K562 (cell line): ENCODE measurements around the gene SAMD4A. TPM values are rescaled to one million over a fixed set of nuclear protein-coding genes. Genes with fewer than 3 reads are reported as not detected.

Source experiments
- ATAC-seq: fragments of 200-7000 bp; cut with Tn5 transposase; 3 replicates; pipeline ENCODE4 v1.9.1; 2020; ENCODE audit warnings: moderate library complexity
- BruUV-seq: library from RNA; stranded (reverse); fragments of 400-500 nt; replicated peaks from 2 replicates; lab custom pipeline; 2021; lab: Mats Ljungman, UMichigan
- CTCF ChIA-PET: fragments of 300-600 bp; formaldehyde crosslinking; extraction: SDS; loops from one replicate; lab custom pipeline; 2021; ENCODE audit warnings: low intra/inter-chr PET ratio; lab: Yijun Ruan, JAX
- POLR2A ChIA-PET: fragments of 300-600, 350-650 bp; sonication (Branson Sonifier 250); formaldehyde crosslinking; extraction: SDS; loops from one replicate; lab custom pipeline; 2021; ENCODE audit warnings: antibody characterized with exemption, inconsistent platforms; lab: Yijun Ruan, JAX
- DNase-seq, 4 experiments: peaks; one replicate each; pipeline versions ENCODE4 v3.0.0 to v3.0.0-alpha.2; 2011 to 2018; ENCODE audit warnings: low spot score in 3 of 4, mixed read lengths in 3 of 4; ENCODE audit errors: extremely low read depth in 1 of 4
- FAIRE-seq: peaks from 2 replicates; lab custom pipeline; 2011; peaks lifted over from hg19 to GRCh38; lab: Jason Lieb, UNC
- H2AFZ ChIP-seq: 2 replicates; pipeline ENCODE4 v1.6.0; 2011; ENCODE audit warnings: low read depth, low read length, control low read depth, inconsistent platforms
- H3K27ac ChIP-seq: fragments of 200-600 bp; 3 replicates; pipeline ENCODE4 v1.8.0; 2011; ENCODE audit warnings: low read depth, mild to moderate bottlenecking, control low read depth, inconsistent platforms, low read length, moderate library complexity, mixed read lengths; ENCODE audit errors: extremely low read depth
- H3K27me3 ChIP-seq, 2 experiments: fragments of 300-600 bp in 1 of 2; 2 replicates in 1 of 2; 3 replicates in 1 of 2; pipeline versions ENCODE4 v1.6.0 to v1.8.0; 2011; ENCODE audit warnings: inconsistent platforms in 2 of 2, low read length in 2 of 2, mild to moderate bottlenecking in 1 of 2, mixed read lengths in 1 of 2, moderate library complexity in 1 of 2; ENCODE audit not compliant: control insufficient read depth in 2 of 2, insufficient read depth in 2 of 2
- H3K36me3 ChIP-seq: fragments of 300-600 bp; 3 replicates; pipeline ENCODE4 v1.8.0; 2011; ENCODE audit warnings: mild to moderate bottlenecking, low read length, inconsistent platforms; ENCODE audit not compliant: control insufficient read depth, insufficient read depth
- H3K4me1 ChIP-seq, 2 experiments: fragments of 200-600 bp in 1 of 2; replicated peaks in 1 of 2; 2 replicates in 1 of 2; 3 replicates in 1 of 2; pipeline versions ENCODE4 v1.5.1 to v1.8.0; 2011; ENCODE audit warnings: inconsistent platforms in 2 of 2, low read length in 2 of 2, mild to moderate bottlenecking in 1 of 2, mixed read lengths in 1 of 2, moderate library complexity in 1 of 2; ENCODE audit not compliant: control insufficient read depth in 2 of 2, insufficient read depth in 2 of 2
- H3K4me2 ChIP-seq: 2 replicates; pipeline ENCODE4 v1.6.1; 2011; ENCODE audit warnings: low read length, control low read depth, inconsistent platforms, mixed read lengths; ENCODE audit not compliant: insufficient read depth
- H3K4me3 ChIP-seq: fragments of 200-600 bp; sonication (generic), shearing (Covaris generic); 2 replicates; pipeline ENCODE4 v1.5.1; 2016; ENCODE audit warnings: control low read depth, inconsistent platforms
- H3K79me2 ChIP-seq: fragments of 200-600 bp; 3 replicates; pipeline ENCODE4 v1.8.0; 2011; ENCODE audit warnings: low read length, inconsistent platforms; ENCODE audit not compliant: control insufficient read depth, insufficient read depth
- H3K9ac ChIP-seq, 2 experiments: 2 replicates each; pipeline versions ENCODE4 v1.6.0 to v1.6.1; 2011; ENCODE audit warnings: low read depth in 2 of 2, low read length in 2 of 2, control low read depth in 1 of 2, inconsistent platforms in 1 of 2, mild to moderate bottlenecking in 1 of 2, mixed read lengths in 1 of 2; ENCODE audit not compliant: insufficient read depth in 1 of 2
- H3K9me1 ChIP-seq: one replicate; pipeline ENCODE4 v1.6.0; 2011; ENCODE audit warnings: inconsistent platforms, mild to moderate bottlenecking, low read length, moderate library complexity; ENCODE audit not compliant: control insufficient read depth, insufficient read depth
- H3K9me3 ChIP-seq: replicated peaks from 2 replicates; pipeline ENCODE4 v1.5.1; 2011; ENCODE audit warnings: low read depth, low read length, inconsistent platforms; ENCODE audit not compliant: control insufficient read depth, insufficient read depth
- H4K20me1 ChIP-seq: replicated peaks from 2 replicates; pipeline ENCODE4 v1.6.1; 2011; ENCODE audit warnings: low read length, inconsistent platforms, mixed read lengths; ENCODE audit not compliant: control insufficient read depth, insufficient read depth
- FOS ChIP-seq: IDR thresholded peaks from 3 replicates; pipeline ENCODE4 v1.6.1; 2011; ENCODE audit not compliant: insufficient read length; ENCODE audit errors: extremely low read depth
- GABPA ChIP-seq: fragments of 200-800 bp; sonication (Bioruptor generic); conservative IDR thresholded peaks from 2 replicates; pipeline ENCODE4 v1.6.1; 2016; ENCODE audit warnings: low read depth, missing genetic modification characterization, missing compliant biosample characterization
- KLF16 ChIP-seq: IDR thresholded peaks from 2 replicates; pipeline ENCODE4 v1.6.1; 2016; ENCODE audit warnings: antibody characterized with exemption
- MITF ChIP-seq: IDR thresholded peaks from 2 replicates; pipeline ENCODE4 v1.6.1; 2014; ENCODE audit warnings: antibody characterized with exemption
- NCOA4 ChIP-seq: fragments of 450-650 bp; IDR thresholded peaks from 2 replicates; pipeline ENCODE4 v1.6.1; 2018; ENCODE audit warnings: mild to moderate bottlenecking; ENCODE audit not compliant: partially characterized antibody
- OTX1 ChIP-seq: fragments of 450-650 bp; formaldehyde crosslinking; IDR thresholded peaks from 2 replicates; pipeline ENCODE4 v1.4.0; 2022; ENCODE audit warnings: mild to moderate bottlenecking
- PRDM10 ChIP-seq: fragments of 450-650 bp; IDR thresholded peaks from 2 replicates; pipeline ENCODE4 v1.6.1; 2018; ENCODE audit not compliant: partially characterized antibody
- ZBTB9 ChIP-seq: fragments of 450-650 bp; formaldehyde crosslinking; IDR thresholded peaks from 2 replicates; pipeline ENCODE4 v1.4.0; 2020; ENCODE audit warnings: mild to moderate bottlenecking, moderate library complexity
- ZNF143 ChIP-seq: sonication (generic); formaldehyde crosslinking; IDR thresholded peaks from 2 replicates; pipeline ENCODE4 v1.9.0; 2022; ENCODE audit warnings: mild to moderate bottlenecking, missing genetic modification reagents
- ZNF41 ChIP-seq: fragments of 250-450 bp; sonication (Bioruptor Pico); conservative IDR thresholded peaks from 2 replicates; pipeline ENCODE4 v1.4.0; 2020; ENCODE audit warnings: mild to moderate bottlenecking
- WGBS: fragments of 100-300 bp; shearing (Covaris generic); methylation state at CpG from one replicate; pipeline ENCODE4 v1.1.6; 2016; ENCODE audit warnings: low coverage, mixed read lengths; ENCODE audit not compliant: insufficient coverage; ENCODE audit errors: missing lambda C conversion rate; 5-methylcytosine and 5-hydroxymethylcytosine counted together
- in situ Hi-C: fragments of 300-500 bp; cut with MboI; formaldehyde crosslinking; loops from 4 replicates; pipeline ENCODE4 v1.15.0; 2018; ENCODE audit warnings: inconsistent platforms, mixed read lengths
- intact Hi-C: fragments of 100-400 bp; cut with micrococcal nuclease; formaldehyde crosslinking; loops from 2 replicates; pipeline ENCODE4 v1.14.2; 2022
- polyA plus RNA-seq, 8 experiments: library from polyadenylated mRNA; depleted of rRNA in 4 of 8; stranded (reverse) in 5 of 8; unstranded in 3 of 8; fragments of >200 nt; fragmentation: Nextera tagmentation in 2 of 8; fragmentation: Illumina TruSeq in 1 of 8; extraction: Ambion mirVana in 2 of 8; extraction: Trizol in 1 of 8; gene quantifications; 2 replicates each; pipeline versions ENCODE4 v1.2.1 to v1.2.3, GENCODE V29; 2011 to 2014; ENCODE audit warnings: inconsistent platforms in 1 of 8, missing spikeins in 1 of 8
- total RNA-seq, 7 experiments: library from RNA; depleted of rRNA in 6 of 7; stranded (reverse); fragments of >200 nt in 6 of 7; fragmentation: Illumina TruSeq in 2 of 7; extraction: Trizol in 2 of 7; gene quantifications; 2 replicates each; pipeline versions ENCODE4 v1.2.1 to v1.2.3, GENCODE V29; 2011 to 2021; ENCODE audit warnings: low replicate concordance in 1 of 7

Gene SAMD4A
- total and polyA plus RNA-seq, 9 of the 15 experiments (the other 6 are each of a cell fraction or from before 2014, with no cell fraction given): 0.66 to 6.8 (median 3.3) TPM

GRCh38 chr14:54738009-54738408 is 171.1 kb downstream of the SAMD4A start:
- no peak overlapping the region for H2AFZ ChIP-seq
- no peaks in the 10 kb centered on the region for H3K36me3 ChIP-seq
- no TSS peak for BruUV-seq
- DNase-seq (no peak), FAIRE-seq (no peak), ATAC-seq (no peak)
- no peaks in the 10 kb centered on the region for H4K20me1 ChIP-seq
- intact Hi-C loops: no loop called here
- TF ChIP-seq GABPA (tag) (no peak), ZNF41 (no peak), PRDM10 (no peak), NCOA4 (no peak), KLF16 (no peak), MITF (no peak), OTX1 (CRISPR knock-in tag) (no peak), FOS (no peak), ZBTB9 (no peak), ZNF143 (CRISPR knock-in tag) (no peak)
- no peak overlapping the region; a peak in 1 of 4 replicates for H3K9ac ChIP-seq
- 85% methylated on average over 3 of the region's 4 CpGs for WGBS
- POLR2A ChIA-PET: interaction anchor here (1.1 kb wide), 1 partner anchor 9 kb away, joined by 3 read pairs; no protein-coding TSS in a partner anchor
- H3K4me2 ChIP-seq: no peak overlapping the region
- H3K9me3 ChIP-seq: no peaks in the 10 kb centered on the region
- H3K27me3 ChIP-seq: no peaks in the 10 kb centered on the region
- H3K9me1 ChIP-seq: no peaks in the 10 kb centered on the region
- H3K27ac ChIP-seq: no peak overlapping the region
- CTCF ChIA-PET: interaction anchor here (0.6 kb wide), 1 partner anchor 180 kb away, joined by 3 read pairs; no protein-coding TSS in a partner anchor
- in situ Hi-C loops: no loop called here
- H3K4me3 ChIP-seq: no peak overlapping the region
- H3K79me2 ChIP-seq: no peaks in the 10 kb centered on the region
- peaks cover 0 to 15% of the 10 kb centered on the region in 2 experiments; a peak in 3 of 5 replicates for H3K4me1 ChIP-seq
